ENCODE measurements around the gene ACSS2.

The ACSS2 gene

DNA sequence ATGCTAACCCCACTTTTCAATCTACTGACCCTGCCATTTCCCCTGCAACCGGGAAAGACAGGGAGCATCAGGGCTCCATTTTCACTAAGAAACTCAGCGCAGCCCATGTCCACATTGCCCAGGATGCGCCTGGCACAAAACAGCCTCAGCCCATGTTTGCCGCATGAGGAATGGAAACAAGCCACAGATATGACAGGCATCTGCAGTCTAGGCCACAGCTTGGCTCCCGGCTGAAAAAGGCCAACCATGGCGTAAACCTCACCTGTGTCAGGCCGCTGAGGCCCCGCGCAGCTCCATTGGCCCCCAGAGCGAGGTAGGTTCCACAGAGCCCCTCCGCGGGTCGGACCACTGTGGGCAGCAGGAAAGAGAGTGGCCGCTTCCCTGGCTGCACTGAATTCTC, 25.4 kb upstream of the ACSS2 start:
- Histone ChIP-seq H3K27me3 (ENCODE audit: insufficient read depth, low read length) (no peaks in the 10 kb centered on the region), H3K4me2 (ENCODE audit: low read length) (no peak overlapping the region), H3K4me3 (ENCODE audit: low read depth, low read length) (no peak overlapping the region), H3K79me2 (ENCODE audit: control insufficient read depth, insufficient read depth, low read length, poor library complexity) (no peaks in the 10 kb centered on the region), H4K8ac (ENCODE audit: low read depth, low read length) (no peak overlapping the region), H3K9ac (ENCODE audit: low read length) (no peak overlapping the region), H2AK5ac (ENCODE audit: low read length) (no peak overlapping the region), H4K91ac (ENCODE audit: low read depth, low read length) (no peak overlapping the region), H3K79me1 (ENCODE audit: low read length) (no peaks in the 10 kb centered on the region), H3K4ac (ENCODE audit: low read depth, low read length) (no peak overlapping the region), H3K27ac (ENCODE audit: low read depth, low read length) (no peak overlapping the region), H3K23ac (ENCODE audit: low read length) (no peak overlapping the region), H3K14ac (ENCODE audit: low read length) (no peak overlapping the region), H4K12ac (ENCODE audit: low read depth, low read length) (no peak overlapping the region), H2BK12ac (ENCODE audit: low read length) (no peak overlapping the region), H3K18ac (ENCODE audit: low read length) (no peak overlapping the region), H3K9me3 (ENCODE audit: insufficient read depth, low read depth, low read length) (peaks cover 2% of the 10 kb centered on the region), H2AFZ (ENCODE audit: insufficient read depth, low read length, poor library complexity) (no peak overlapping the region), H3K4me1 (ENCODE audit: control insufficient read depth in 1 of 2, insufficient read depth in 2 of 2, low read length in 2 of 2) (no peaks in the 10 kb centered on the region), H3K36me3 (ENCODE audit: control insufficient read depth in 1 of 2, insufficient read depth in 2 of 2, low read length in 2 of 2) (peaks cover 26 to 38% of the 10 kb centered on the region in 2 experiments), H2BK120ac (ENCODE audit: insufficient read depth, low read length, poor library complexity) (no peak overlapping the region), H2BK5ac (ENCODE audit: low read depth, low read length, poor library complexity) (no peak overlapping the region)
- DNase-seq, result peak in 1 of 2 donors; percentile 7
- WGBS (ENCODE audit: extremely low coverage, insufficient coverage, insufficient read length), result no CpG with 5 or more reads among the region's 14 CpGs

- no CpG with 5 or more reads among the region's 4 CpGs for WGBS (ENCODE audit: extremely low coverage, insufficient coverage, insufficient read length)
Observed at GRCh38 chr20:34852298-34852697, 24.1 kb upstream of the ACSS2 start.

DNA sequence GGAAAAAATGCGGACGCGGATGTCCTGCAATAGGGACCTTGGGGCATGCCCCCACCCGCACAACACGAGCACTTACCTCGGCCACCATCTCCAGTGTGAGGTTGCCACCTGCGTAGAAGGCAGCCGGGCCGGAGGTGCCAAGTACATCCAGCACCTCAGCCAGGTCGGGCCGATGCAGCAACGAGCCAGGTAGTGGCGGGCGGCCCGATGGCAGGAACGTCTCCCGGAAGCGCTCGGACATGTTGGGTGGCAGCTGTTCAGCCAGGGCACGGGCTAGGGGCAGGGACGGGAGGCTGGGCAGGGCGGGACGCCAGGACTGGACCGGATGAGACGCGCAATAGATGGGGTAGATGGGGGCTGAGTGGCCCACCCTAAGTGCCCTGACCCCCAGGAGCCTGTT, 17.0 kb upstream of the ACSS2 start:
- H2BK120ac ChIP-seq (ENCODE audit: insufficient read depth, low read length, poor library complexity), result no peak overlapping the region
- no peak overlapping the region for H3K27ac ChIP-seq (ENCODE audit: low read depth, low read length)
- H3K79me2 ChIP-seq (ENCODE audit: control insufficient read depth, insufficient read depth, low read length, poor library complexity), result no peaks in the 10 kb centered on the region
- H3K18ac ChIP-seq (ENCODE audit: low read length), result no peak overlapping the region
- H2BK5ac ChIP-seq (ENCODE audit: low read depth, low read length, poor library complexity), result no peak overlapping the region
- H2AFZ ChIP-seq (ENCODE audit: insufficient read depth, low read length, poor library complexity), result no peak overlapping the region
- H3K14ac ChIP-seq (ENCODE audit: low read length), result no peak overlapping the region
- no peak overlapping the region for H3K4me3 ChIP-seq (ENCODE audit: low read depth, low read length)
- H3K9me3 ChIP-seq (ENCODE audit: insufficient read depth, low read depth, low read length), result peaks cover 4% of the 10 kb centered on the region
- H4K8ac ChIP-seq (ENCODE audit: low read depth, low read length), result no peak overlapping the region
- no peak overlapping the region for H4K12ac ChIP-seq (ENCODE audit: low read depth, low read length)
- no peak overlapping the region for H2BK12ac ChIP-seq (ENCODE audit: low read length)
- no peaks in the 10 kb centered on the region for H3K27me3 ChIP-seq (ENCODE audit: insufficient read depth, low read length)
- no peak overlapping the region for H3K23ac ChIP-seq (ENCODE audit: low read length)
- H3K36me3 ChIP-seq (ENCODE audit: control insufficient read depth in 1 of 2, insufficient read depth in 2 of 2, low read length in 2 of 2), result peaks cover 15 to 33% of the 10 kb centered on the region in 2 experiments
- no peak overlapping the region for H3K9ac ChIP-seq (ENCODE audit: low read length)
- no peak overlapping the region for H3K4ac ChIP-seq (ENCODE audit: low read depth, low read length)
- no peak overlapping the region for H2AK5ac ChIP-seq (ENCODE audit: low read length)
- no CpG with 5 or more reads among the region's 26 CpGs for WGBS (ENCODE audit: extremely low coverage, insufficient coverage, insufficient read length)
- H3K79me1 ChIP-seq (ENCODE audit: low read length), result no peaks in the 10 kb centered on the region
- no peak overlapping the region for H4K91ac ChIP-seq (ENCODE audit: low read depth, low read length)
- no peak overlapping the region for H3K4me2 ChIP-seq (ENCODE audit: low read length)
- no peaks in the 10 kb centered on the region for H3K4me1 ChIP-seq (ENCODE audit: control insufficient read depth in 1 of 2, insufficient read depth in 2 of 2, low read length in 2 of 2)
- no peak for DNase-seq

More at GRCh38 chr20:34852298-34852697, 24.1 kb upstream of the ACSS2 start:
- Histone ChIP-seq H2BK5ac (ENCODE audit: low read depth, low read length, poor library complexity) (no peak overlapping the region), H3K14ac (ENCODE audit: low read length) (no peak overlapping the region), H3K9ac (ENCODE audit: low read length) (no peak overlapping the region), H3K9me3 (ENCODE audit: insufficient read depth, low read depth, low read length) (peaks cover 4% of the 10 kb centered on the region), H3K4me3 (ENCODE audit: low read depth, low read length) (no peak overlapping the region), H3K4me1 (ENCODE audit: control insufficient read depth in 1 of 2, insufficient read depth in 2 of 2, low read length in 2 of 2) (no peaks in the 10 kb centered on the region), H3K23ac (ENCODE audit: low read length) (no peak overlapping the region), H3K4me2 (ENCODE audit: low read length) (no peak overlapping the region), H2AFZ (ENCODE audit: insufficient read depth, low read length, poor library complexity) (no peak overlapping the region), H3K79me1 (ENCODE audit: low read length) (no peaks in the 10 kb centered on the region), H2BK12ac (ENCODE audit: low read length) (no peak overlapping the region), H4K91ac (ENCODE audit: low read depth, low read length) (no peak overlapping the region), H2AK5ac (ENCODE audit: low read length) (no peak overlapping the region), H4K8ac (ENCODE audit: low read depth, low read length) (no peak overlapping the region), H3K27ac (ENCODE audit: low read depth, low read length) (no peak overlapping the region), H4K12ac (ENCODE audit: low read depth, low read length) (no peak overlapping the region), H3K36me3 (ENCODE audit: control insufficient read depth in 1 of 2, insufficient read depth in 2 of 2, low read length in 2 of 2) (peaks cover 26 to 43% of the 10 kb centered on the region in 2 experiments), H3K79me2 (ENCODE audit: control insufficient read depth, insufficient read depth, low read length, poor library complexity) (no peaks in the 10 kb centered on the region), H3K27me3 (ENCODE audit: insufficient read depth, low read length) (no peaks in the 10 kb centered on the region), H2BK120ac (ENCODE audit: insufficient read depth, low read length, poor library complexity) (no peak overlapping the region), H3K4ac (ENCODE audit: low read depth, low read length) (no peak overlapping the region), H3K18ac (ENCODE audit: low read length) (no peak overlapping the region)
- DNase-seq, result no peak

DNA sequence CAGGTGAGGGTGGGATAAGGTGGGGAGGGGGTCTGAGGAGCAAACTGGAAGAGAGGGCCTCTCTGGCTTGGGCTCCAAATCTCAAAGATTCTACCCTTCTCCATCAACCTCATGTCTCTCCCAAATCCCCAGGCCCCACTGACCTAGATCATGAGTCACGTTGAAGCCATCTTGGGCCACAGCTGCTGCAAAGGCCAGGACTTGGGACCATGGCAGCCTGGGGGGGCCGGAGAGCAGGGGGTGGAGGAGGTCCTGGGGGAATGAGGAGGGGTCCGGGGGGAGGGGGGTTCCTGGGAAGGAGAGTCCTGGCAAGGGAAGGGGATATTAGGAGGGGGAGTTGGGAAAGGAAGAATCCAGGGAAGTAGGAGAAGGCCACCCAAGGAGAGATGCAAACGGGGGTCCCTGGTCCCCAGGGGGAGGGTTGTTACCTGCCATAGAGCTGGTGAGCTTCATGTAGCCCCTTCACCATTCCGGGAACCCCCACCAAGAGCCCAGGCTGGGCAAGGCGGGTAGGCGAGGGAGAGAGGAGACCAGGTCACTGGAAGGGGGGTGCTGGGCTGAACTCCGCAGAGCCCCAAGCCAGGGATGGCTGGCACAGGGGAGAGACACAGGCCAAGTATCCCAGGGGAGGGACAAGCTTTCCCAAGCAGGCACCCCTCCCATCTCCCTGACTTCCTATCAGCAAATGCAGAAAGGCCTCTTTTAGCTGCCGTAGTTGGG, 16.4 kb upstream of the ACSS2 start:
- no peak overlapping the region for H3K18ac ChIP-seq (ENCODE audit: low read length)
- no peak overlapping the region for H3K4me2 ChIP-seq (ENCODE audit: low read length)
- no peak overlapping the region for H3K14ac ChIP-seq (ENCODE audit: low read length)
- H4K8ac ChIP-seq (ENCODE audit: low read depth, low read length), result no peak overlapping the region
- H3K9me3 ChIP-seq (ENCODE audit: insufficient read depth, low read depth, low read length), result peaks cover 4% of the 10 kb centered on the region
- no peak overlapping the region for H4K91ac ChIP-seq (ENCODE audit: low read depth, low read length)
- no peak overlapping the region for H2BK5ac ChIP-seq (ENCODE audit: low read depth, low read length, poor library complexity)
- H3K23ac ChIP-seq (ENCODE audit: low read length), result no peak overlapping the region
- DNase-seq, result no peak
- H3K27ac ChIP-seq (ENCODE audit: low read depth, low read length), result no peak overlapping the region
- H2AFZ ChIP-seq (ENCODE audit: insufficient read depth, low read length, poor library complexity), result no peak overlapping the region
- no peak overlapping the region for H2BK120ac ChIP-seq (ENCODE audit: insufficient read depth, low read length, poor library complexity)
- H3K4me3 ChIP-seq (ENCODE audit: low read depth, low read length), result no peak overlapping the region
- H4K12ac ChIP-seq (ENCODE audit: low read depth, low read length), result no peak overlapping the region
- no peaks in the 10 kb centered on the region for H3K79me1 ChIP-seq (ENCODE audit: low read length)
- no peaks in the 10 kb centered on the region for H3K4me1 ChIP-seq (ENCODE audit: control insufficient read depth in 1 of 2, insufficient read depth in 2 of 2, low read length in 2 of 2)
- H3K36me3 ChIP-seq (ENCODE audit: control insufficient read depth in 1 of 2, insufficient read depth in 2 of 2, low read length in 2 of 2), result peaks cover 9 to 28% of the 10 kb centered on the region in 2 experiments
- H3K9ac ChIP-seq (ENCODE audit: low read length), result no peak overlapping the region
- WGBS (ENCODE audit: extremely low coverage, insufficient coverage, insufficient read length), result no CpG with 5 or more reads among the region's 9 CpGs
- no peak overlapping the region for H2BK12ac ChIP-seq (ENCODE audit: low read length)
- H3K27me3 ChIP-seq (ENCODE audit: insufficient read depth, low read length), result no peaks in the 10 kb centered on the region
- H2AK5ac ChIP-seq (ENCODE audit: low read length), result no peak overlapping the region
- no peaks in the 10 kb centered on the region for H3K79me2 ChIP-seq (ENCODE audit: control insufficient read depth, insufficient read depth, low read length, poor library complexity)
- no peak overlapping the region for H3K4ac ChIP-seq (ENCODE audit: low read depth, low read length)
